Measurements from ENCODE around the gene TLR9. TPM values are rescaled to one million over a fixed set of nuclear protein-coding genes. Genes with fewer than 3 reads are reported as not detected.

The TLR9 gene
- total RNA-seq, 1 experiment from 2014 or later: not detected

DNA sequence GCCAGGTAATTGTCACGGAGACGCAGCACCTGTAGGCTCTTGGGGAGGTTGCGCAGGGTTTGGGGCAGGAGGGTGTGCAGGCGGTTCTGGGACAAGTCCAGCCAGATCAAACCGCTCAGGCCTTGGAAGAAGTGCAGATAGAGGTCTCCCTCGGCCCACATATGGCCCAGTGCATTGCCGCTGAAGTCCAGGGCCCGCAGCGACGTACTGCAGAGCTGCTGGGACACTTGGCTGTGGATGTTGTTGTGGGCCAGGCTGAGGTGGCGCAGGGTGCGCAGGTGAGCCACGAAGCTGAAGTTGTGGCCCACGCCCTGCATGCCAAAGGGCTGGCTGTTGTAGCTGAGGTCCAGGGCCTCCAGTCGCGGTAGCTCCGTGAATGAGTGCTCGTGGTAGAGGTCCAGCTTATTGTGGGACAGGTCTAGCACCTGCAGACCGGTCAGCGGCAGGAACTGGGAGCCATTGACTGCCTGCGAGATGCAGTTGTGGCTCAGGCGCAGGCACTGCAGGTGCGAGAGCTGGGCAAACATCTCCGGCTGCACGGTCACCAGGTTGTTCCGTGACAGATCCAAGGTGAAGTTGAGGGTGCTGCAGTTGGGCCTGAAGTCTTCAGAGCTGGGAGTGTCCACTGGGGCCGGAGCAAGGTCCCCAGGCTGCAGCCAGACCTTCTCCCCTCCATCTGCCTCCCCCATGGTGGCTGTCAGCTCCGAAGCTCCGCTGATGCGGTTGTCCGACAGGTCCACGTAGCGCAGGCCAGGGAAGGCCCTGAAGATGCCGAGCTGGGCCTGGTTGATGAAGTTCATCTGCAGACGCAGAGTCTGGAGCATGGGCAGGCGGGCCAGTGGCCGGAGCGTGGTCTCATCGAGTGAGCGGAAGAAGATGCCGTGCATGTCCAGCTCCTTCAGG lies 2.9 kb downstream of the TLR9 start:
- no peak overlapping the region; a peak in 1 of 7 replicates for H3K27ac Mint-ChIP-seq
- no peak overlapping the region for H2BK5ac ChIP-seq (ENCODE audit: insufficient read length, low read length)
- H3K56ac ChIP-seq (ENCODE audit: insufficient read length, low read depth, low read length): no peak overlapping the region
- no peak overlapping the region for H3K27ac ChIP-seq (ENCODE audit: insufficient read length, low read depth, low read length)
- H4K91ac ChIP-seq (ENCODE audit: insufficient read length, low read depth, low read length): no peak overlapping the region
- no peaks in the 10 kb centered on the region for H3K27me3 ChIP-seq (ENCODE audit: insufficient read depth, low read length)
- no peak overlapping the region for H3K4ac ChIP-seq (ENCODE audit: low read depth, low read length)
- no peak overlapping the region for H4K5ac ChIP-seq (ENCODE audit: insufficient read length, low read depth, low read length)
- no peak overlapping the region for H2BK12ac ChIP-seq (ENCODE audit: insufficient read length, low read depth, low read length)
- H3K4me1 Mint-ChIP-seq: peaks cover 0 to 24% of the 10 kb centered on the region in 2 experiments; a peak in 3 of 4 replicates
- no peak overlapping the region for H3T11ph ChIP-seq (ENCODE audit: low read length)
- no peak overlapping the region for H3K23ac ChIP-seq (ENCODE audit: insufficient read length, low read depth, low read length)
- H3K4me2 ChIP-seq (ENCODE audit: insufficient read depth, insufficient read length, low read length): no peak overlapping the region
- no peaks in the 10 kb centered on the region for H4K20me1 ChIP-seq (ENCODE audit: control insufficient read depth, insufficient read depth, insufficient read length)
- no peaks in the 10 kb centered on the region for H3K79me1 ChIP-seq (ENCODE audit: insufficient read depth, low read depth, low read length, poor library complexity, severe bottlenecking)
- H3K9me3 Mint-ChIP-seq: no peaks in the 10 kb centered on the region; a peak in 2 of 5 replicates
- WGBS (ENCODE audit: extremely low coverage, insufficient read length, low lambda C conversion rate): no CpG with 5 or more reads among the region's 41 CpGs
- H3K14ac ChIP-seq (ENCODE audit: insufficient read depth, low read length): no peak overlapping the region
- H2BK120ac ChIP-seq (ENCODE audit: low read depth, low read length, poor library complexity, severe bottlenecking): no peak overlapping the region
- H3K9ac ChIP-seq (ENCODE audit: extremely low read depth, insufficient read length, low read length): no peak overlapping the region
- H2BK15ac ChIP-seq (ENCODE audit: low read depth, low read length): no peak overlapping the region
- no peak overlapping the region for H2AFZ ChIP-seq (ENCODE audit: low read length)
- TF ChIP-seq, protein P1, sequence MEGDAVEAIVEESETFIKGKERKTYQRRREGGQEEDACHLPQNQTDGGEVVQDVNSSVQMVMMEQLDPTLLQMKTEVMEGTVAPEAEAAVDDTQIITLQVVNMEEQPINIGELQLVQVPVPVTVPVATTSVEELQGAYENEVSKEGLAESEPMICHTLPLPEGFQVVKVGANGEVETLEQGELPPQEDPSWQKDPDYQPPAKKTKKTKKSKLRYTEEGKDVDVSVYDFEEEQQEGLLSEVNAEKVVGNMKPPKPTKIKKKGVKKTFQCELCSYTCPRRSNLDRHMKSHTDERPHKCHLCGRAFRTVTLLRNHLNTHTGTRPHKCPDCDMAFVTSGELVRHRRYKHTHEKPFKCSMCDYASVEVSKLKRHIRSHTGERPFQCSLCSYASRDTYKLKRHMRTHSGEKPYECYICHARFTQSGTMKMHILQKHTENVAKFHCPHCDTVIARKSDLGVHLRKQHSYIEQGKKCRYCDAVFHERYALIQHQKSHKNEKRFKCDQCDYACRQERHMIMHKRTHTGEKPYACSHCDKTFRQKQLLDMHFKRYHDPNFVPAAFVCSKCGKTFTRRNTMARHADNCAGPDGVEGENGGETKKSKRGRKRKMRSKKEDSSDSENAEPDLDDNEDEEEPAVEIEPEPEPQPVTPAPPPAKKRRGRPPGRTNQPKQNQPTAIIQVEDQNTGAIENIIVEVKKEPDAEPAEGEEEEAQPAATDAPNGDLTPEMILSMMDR (conservative IDR thresholded peaks at IDR 0.05): no peak
- H3K4me1 ChIP-seq (ENCODE audit: insufficient read depth, low read length): no peaks in the 10 kb centered on the region
- H3K36me3 Mint-ChIP-seq (ENCODE audit: insufficient read depth in 1 of 3, low read depth in 3 of 3): no peaks in the 10 kb centered on the region; a peak in 1 of 7 replicates
- H4K8ac ChIP-seq (replicated peaks; ENCODE audit: insufficient read length, low read depth, low read length): no peak overlapping the region
- no peaks in the 10 kb centered on the region for H3K79me2 ChIP-seq (ENCODE audit: insufficient read depth, low read length)
- no peaks in the 10 kb centered on the region for H3K9me3 ChIP-seq (ENCODE audit: control insufficient read depth, low read depth, low read length)
- H2AK5ac ChIP-seq (ENCODE audit: insufficient read length, low read length): no peak overlapping the region
- H3K23me2 ChIP-seq (ENCODE audit: insufficient read length, low read depth, low read length, poor library complexity, severe bottlenecking): no peaks in the 10 kb centered on the region
- no peak overlapping the region; a peak in 1 of 5 replicates for H3K4me3 Mint-ChIP-seq
- H3K18ac ChIP-seq (ENCODE audit: insufficient read length, low read depth, low read length): no peak overlapping the region
- peak; percentile 28 for DNase-seq
- H2BK20ac ChIP-seq (ENCODE audit: low read depth, low read length, poor library complexity, severe bottlenecking): no peak overlapping the region
- H3K27me3 Mint-ChIP-seq (ENCODE audit: low read depth): no peaks in the 10 kb centered on the region; the same call in none of the 2 replicates
